GM18909 (cell line): ENCODE measurements around the gene RELT.

Experiments used
- ATAC-seq: cut with Tn5 transposase; IDR thresholded peaks from one replicate; pipeline ENCODE4 v1.9.1; 2021; ENCODE audit warnings: mild to moderate bottlenecking; ENCODE audit not compliant: unreplicated experiment, poor library complexity

The RELT gene

GRCh38 chr11:73372375-73372993 is 3.7 kb upstream of the RELT start:
- ATAC-seq: no peak

- no peak for ATAC-seq
Measured at GRCh38 chr11:73374151-73374550, 2.0 kb upstream of the RELT start.

- no peak for ATAC-seq
Measured at GRCh38 chr11:73375830-73376159, 404 bp upstream of the RELT start.

- ATAC-seq: peak; percentile 24
Measured at GRCh38 chr11:73376803-73377629, 817 bp downstream of the RELT start.

- ATAC-seq: no peak
Measured at GRCh38 chr11:73379189-73379880, 3.1 kb downstream of the RELT start.

- ATAC-seq: no peak
Measured at GRCh38 chr11:73380331-73380730, 4.1 kb downstream of the RELT start.

GRCh38 chr11:73380897-73381410 is 4.8 kb downstream of the RELT start:
- ATAC-seq: no peak

- no peak for ATAC-seq
Measured at GRCh38 chr11:73381589-73381988, 5.4 kb downstream of the RELT start.

GRCh38 chr11:73382183-73382582 is 6.0 kb downstream of the RELT start:
- ATAC-seq: no peak

- ATAC-seq: no peak
Measured at GRCh38 chr11:73382747-73383146, 6.5 kb downstream of the RELT start.

GRCh38 chr11:73383249-73384124 is 7.3 kb downstream of the RELT start:
- ATAC-seq: no peak

GRCh38 chr11:73384125-73384441 is 7.9 kb downstream of the RELT start:
- ATAC-seq: no peak

GRCh38 chr11:73384531-73384871 is 8.3 kb downstream of the RELT start:
- no peak for ATAC-seq

GRCh38 chr11:73384872-73385689 is 8.9 kb downstream of the RELT start:
- peak; percentile 54 for ATAC-seq

GRCh38 chr11:73386016-73386415 is 9.8 kb downstream of the RELT start:
- no peak for ATAC-seq

GRCh38 chr11:73386546-73386945 is 10.3 kb downstream of the RELT start:
- no peak for ATAC-seq

- ATAC-seq: no peak
Measured at GRCh38 chr11:73387594-73388264, 11.5 kb downstream of the RELT start.

GRCh38 chr11:73388265-73389133 is 12.3 kb downstream of the RELT start:
- ATAC-seq: no peak
